Tibial nerve (tissue), 4 donors: Measurements from ENCODE around the gene BAG5. TPM values are rescaled to one million over a fixed set of nuclear protein-coding genes. Genes with fewer than 3 reads are reported as not detected.

Source experiments
- DNase-seq, 2 donors: peaks; one replicate each; pipeline ENCODE4 v3.0.0-alpha.2; 2019; ENCODE audit warnings: low spot score in 2 of 2
- H3K27ac ChIP-seq, 4 donors: fragments of 200-600 bp; sonication (generic) in 3 of 4; one replicate each; pipeline ENCODE4 v1.5.1; 2017 to 2019; ENCODE audit warnings: mild to moderate bottlenecking in 1 of 4
- H3K27me3 ChIP-seq, 2 donors: fragments of 200-600 bp; sonication (generic) in 1 of 2; one replicate each; pipeline versions ENCODE4 v1.5.1 to v1.6.0; 2017 to 2019
- H3K36me3 ChIP-seq, 3 donors: fragments of 200-600 bp; sonication (generic); one replicate each; pipeline ENCODE4 v1.5.1; 2018 to 2019
- H3K4me1 ChIP-seq, 4 donors: fragments of 200-600 bp; sonication (generic) in 3 of 4; one replicate each; pipeline ENCODE4 v1.5.1; 2017 to 2019
- H3K4me3 ChIP-seq, 4 donors: fragments of 200-600 bp; sonication (generic) in 3 of 4; one replicate each; pipeline ENCODE4 v1.5.1; 2017 to 2019; ENCODE audit warnings: mild to moderate bottlenecking in 1 of 4, moderate library complexity in 1 of 4
- H3K9me3 ChIP-seq, 4 donors: fragments of 200-600 bp; sonication (generic) in 3 of 4; one replicate each; pipeline ENCODE4 v1.5.1; 2017 to 2019
- CTCF ChIP-seq, 5 experiments: fragments of 200-600 bp in 3 of 5; fragments of 450-650 bp in 2 of 5; sonication (generic) in 3 of 5; IDR thresholded peaks; one replicate each; pipeline ENCODE4 v1.5.1; 2016 to 2019; ENCODE audit warnings: antibody characterized with exemption in 5 of 5, mild to moderate bottlenecking in 3 of 5, moderate library complexity in 2 of 5
- EP300 ChIP-seq, 2 donors: sonication (generic); formaldehyde crosslinking; IDR thresholded peaks; one replicate each; pipeline ENCODE4 v1.6.1; 2017; ENCODE audit warnings: antibody characterized with exemption in 2 of 2, mild to moderate bottlenecking in 1 of 2
- POLR2A ChIP-seq, 2 donors: fragments of 450-650 bp; IDR thresholded peaks; one replicate each; pipeline ENCODE4 v1.6.1; 2017; ENCODE audit warnings: antibody characterized with exemption in 2 of 2, mild to moderate bottlenecking in 2 of 2, moderate library complexity in 2 of 2
- WGBS, 2 donors: methylation state at CpG; one replicate each; pipeline ENCODE4 v1.1.5; 2018; 5-methylcytosine and 5-hydroxymethylcytosine counted together
- total RNA-seq, 4 donors: library from RNA; depleted of rRNA; stranded (reverse); fragments of >200 nt; gene quantifications; one replicate each; pipeline ENCODE4 v1.1.0, GENCODE V29; 2016

BAG5 gene
- total RNA-seq, 4 donors from 2014 or later = 26.1 to 36.5 (median 31.7) TPM

DNA sequence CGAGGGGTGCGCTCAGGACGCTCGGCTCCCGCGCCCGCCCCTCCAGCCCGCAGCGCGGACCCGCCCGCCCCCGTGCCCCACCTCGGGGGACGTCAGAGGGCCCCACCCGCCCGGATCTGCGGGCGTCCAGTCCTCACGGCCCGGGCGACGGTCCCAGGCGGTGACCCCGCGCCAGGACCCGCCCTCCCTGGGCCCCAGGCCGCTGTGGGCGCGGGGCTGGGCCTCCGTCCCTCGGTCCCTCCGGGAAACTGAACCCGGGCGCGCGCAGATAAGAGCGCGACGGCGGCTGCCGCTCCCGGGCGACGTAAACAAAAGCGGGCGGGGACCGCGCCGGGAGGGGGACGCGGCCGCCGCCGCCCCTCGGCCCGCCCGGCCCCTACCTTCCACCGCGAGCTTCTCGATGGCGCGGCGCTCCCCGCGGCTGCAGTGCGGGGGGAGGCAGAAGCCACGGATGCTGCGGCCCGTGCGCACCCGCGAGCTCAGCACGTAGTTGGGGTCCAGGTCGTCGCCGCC lies 41.0 kb downstream of the BAG5 start:
- H3K4me3 ChIP-seq = peak overlapping the region; percentile 39 to 75 (median 64)
- no peaks in the 10 kb centered on the region for H3K9me3 ChIP-seq
- peak overlapping the region; percentile 71 to 90 (median 84) for H3K27ac ChIP-seq
- H3K36me3 ChIP-seq = no peaks in the 10 kb centered on the region
- H3K4me1 ChIP-seq = peaks cover 0 to 70% (median 42%) of the 10 kb centered on the region in 4 donors
- peak in 1 of 2 donors; percentile 2 for TF ChIP-seq EP300 (IDR thresholded peaks at IDR 0.05)
- no peak for TF ChIP-seq CTCF (IDR thresholded peaks at IDR 0.05)
- peak in 1 of 2 donors; percentile 24 for TF ChIP-seq POLR2A (IDR thresholded peaks at IDR 0.05)
- WGBS, 2 donors = 0 to 1% methylated on average over 1 to 26 of the region's 77 CpGs
- DNase-seq = no peak
- no peaks in the 10 kb centered on the region for H3K27me3 ChIP-seq

DNA sequence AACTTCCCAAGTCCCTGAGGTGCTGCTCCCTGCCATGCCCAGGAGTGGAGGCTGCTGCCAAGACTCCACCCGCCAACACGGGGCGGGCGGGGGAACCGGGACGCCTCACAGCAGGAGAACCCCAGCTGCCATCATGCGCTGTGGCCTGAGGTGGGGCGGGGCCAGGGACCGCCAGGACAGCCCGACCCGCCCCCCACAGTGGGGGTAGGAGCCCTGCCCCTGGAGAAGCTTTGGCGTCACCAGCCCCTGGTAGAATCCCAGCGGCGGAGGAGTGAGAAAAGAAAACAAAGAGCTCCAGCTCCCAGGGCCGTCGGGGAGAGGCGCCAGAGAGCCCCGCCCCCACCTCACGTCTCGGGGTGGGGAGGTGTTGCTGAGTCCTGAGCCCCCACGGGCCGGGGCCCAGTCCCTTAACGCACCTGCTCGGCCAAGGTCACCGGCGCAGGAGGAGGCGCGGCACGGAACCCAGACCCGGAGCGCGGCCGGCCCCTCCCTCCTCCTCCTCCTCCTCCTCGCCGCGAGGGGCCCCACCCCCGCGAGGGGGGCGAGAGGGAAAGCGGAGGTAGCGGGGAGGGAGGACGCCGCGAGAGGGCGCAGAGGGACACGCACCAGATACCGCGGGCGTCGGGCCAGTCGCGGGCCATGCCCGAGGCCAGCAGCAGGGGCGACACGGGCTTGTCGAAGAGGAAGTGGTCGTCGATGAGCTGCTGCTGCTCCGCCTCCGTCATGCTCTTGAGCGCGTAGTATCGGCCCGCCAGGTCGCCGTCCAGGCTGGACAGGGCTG lies 41.6 kb downstream of the BAG5 start:
- Histone ChIP-seq H3K27ac (peak overlapping the region; percentile 71 to 90 (median 84)), H3K27me3 (no peaks in the 10 kb centered on the region), H3K9me3 (no peaks in the 10 kb centered on the region), H3K4me3 (peak overlapping the region; percentile 34 to 75 (median 64)), H3K4me1 (peaks cover 0 to 65% (median 41%) of the 10 kb centered on the region in 4 donors), H3K36me3 (no peaks in the 10 kb centered on the region)
- no peak for TF ChIP-seq POLR2A (IDR thresholded peaks at IDR 0.05)
- TF ChIP-seq CTCF (IDR thresholded peaks at IDR 0.05) = peak; percentile 45 to 82 (median 62)
- TF ChIP-seq EP300 (IDR thresholded peaks at IDR 0.05) = peak in 1 of 2 donors; percentile 54
- WGBS, 2 donors = 2 to 3% methylated on average over 43 to 50 of the region's 66 CpGs
- peak; percentile 62 to 63 for DNase-seq

GRCh38 chr14:103520269-103520656 lies 42.2 kb downstream of the BAG5 start:
- DNase-seq = no peak
- no peaks in the 10 kb centered on the region for H3K36me3 ChIP-seq
- 84% methylated on average over 10 of the region's 10 CpGs; no CpG with 5 or more reads in 1 of the 2 donors for WGBS, 2 donors
- no peak for TF ChIP-seq EP300 (IDR thresholded peaks at IDR 0.05)
- no peak for TF ChIP-seq POLR2A (IDR thresholded peaks at IDR 0.05)
- TF ChIP-seq CTCF (IDR thresholded peaks at IDR 0.05) = no peak
- H3K27ac ChIP-seq = peak overlapping the region; percentile 71 to 90 (median 84)
- no peak overlapping the region for H3K4me3 ChIP-seq
- H3K9me3 ChIP-seq = no peaks in the 10 kb centered on the region
- H3K4me1 ChIP-seq = peaks cover 0 to 65% (median 41%) of the 10 kb centered on the region in 4 donors
- H3K27me3 ChIP-seq = no peaks in the 10 kb centered on the region

DNA sequence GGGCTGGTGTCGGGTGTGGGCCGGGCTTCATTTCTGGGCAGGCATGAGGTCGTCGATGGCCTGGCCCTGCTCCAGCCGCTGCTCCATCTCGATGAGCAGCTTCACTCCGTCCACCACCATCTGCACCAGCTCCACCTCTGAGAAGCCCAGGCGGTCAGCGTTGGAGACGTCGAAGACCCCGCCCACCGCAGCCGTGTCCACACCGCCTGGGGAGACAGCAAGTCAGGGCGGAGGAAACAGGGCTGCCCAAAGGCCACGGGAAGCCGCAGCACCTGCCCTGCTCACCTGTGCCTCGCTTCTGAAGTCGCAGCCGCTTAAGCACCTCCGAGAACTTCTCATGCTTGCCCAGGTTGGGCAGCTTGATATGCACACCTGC lies 42.6 kb downstream of the BAG5 start:
- WGBS, 2 donors = 52 to 68% methylated on average over 9 to 14 of the region's 22 CpGs
- H3K9me3 ChIP-seq = no peaks in the 10 kb centered on the region
- H3K4me3 ChIP-seq = no peak overlapping the region
- H3K36me3 ChIP-seq = no peaks in the 10 kb centered on the region
- H3K4me1 ChIP-seq = peaks cover 0 to 65% (median 41%) of the 10 kb centered on the region in 4 donors
- TF ChIP-seq CTCF (IDR thresholded peaks at IDR 0.05) = no peak
- no peak for TF ChIP-seq POLR2A (IDR thresholded peaks at IDR 0.05)
- no peak for TF ChIP-seq EP300 (IDR thresholded peaks at IDR 0.05)
- no peak for DNase-seq
- peak overlapping the region in 3 of 4 donors; percentile 69 to 90 (median 90) for H3K27ac ChIP-seq
- no peaks in the 10 kb centered on the region for H3K27me3 ChIP-seq
